Testis (tissue), 2 donors: ENCODE data around the gene INTS3.

Experiments used
- CTCF ChIP-seq, 3 experiments: fragments of 450-650 bp in 2 of 3; fragments of 200-600 bp in 1 of 3; sonication (generic) in 1 of 3; IDR thresholded peaks; one replicate each; pipeline ENCODE4 v1.5.1; 2016 to 2019; ENCODE audit warnings: antibody characterized with exemption in 3 of 3, mild to moderate bottlenecking in 2 of 3, moderate library complexity in 1 of 3
- POLR2A ChIP-seq: fragments of 450-650 bp; IDR thresholded peaks from one replicate; pipeline ENCODE4 v1.6.1; 2017; ENCODE audit warnings: antibody characterized with exemption, mild to moderate bottlenecking, moderate library complexity

- TF ChIP-seq CTCF (IDR thresholded peaks at IDR 0.05) (peak in 2 of 3 experiments; percentile 10 to 19), POLR2A (peak; percentile 89)
Observed at GRCh38 chr1:153783233-153784190, 55.7 kb downstream of the INTS3 start.
